Mononuclear cell (primary cell): Measurements from ENCODE around the gene KRTAP10-11. TPM values are rescaled to one million over a fixed set of nuclear protein-coding genes. Genes with fewer than 3 reads are reported as not detected.

Source experiments
- H3K27me3 ChIP-seq: 2 replicates; pipeline ENCODE4 v1.6.0; 2011; ENCODE audit warnings: low read length, control low read depth; ENCODE audit not compliant: insufficient read depth
- H3K4me1 ChIP-seq: 2 replicates; pipeline ENCODE4 v1.5.1; 2011; ENCODE audit warnings: mild to moderate bottlenecking, low read length, control low read depth; ENCODE audit not compliant: insufficient read depth
- H3K4me3 ChIP-seq: 2 replicates; pipeline ENCODE4 v1.5.1; 2011; ENCODE audit warnings: mild to moderate bottlenecking, low read length, moderate library complexity
- H3K9me3 ChIP-seq: 2 replicates; pipeline ENCODE4 v1.5.1; 2011; ENCODE audit warnings: low read depth, mild to moderate bottlenecking, control low read depth, low read length
- total RNA-seq: library from RNA; depleted of rRNA; stranded (reverse); fragments of >200 nt; gene quantifications from one replicate; pipeline ENCODE4 v1.2.3, GENCODE V29; 2012

Gene KRTAP10-11
- total RNA-seq, 1 donor, result not detected

DNA sequence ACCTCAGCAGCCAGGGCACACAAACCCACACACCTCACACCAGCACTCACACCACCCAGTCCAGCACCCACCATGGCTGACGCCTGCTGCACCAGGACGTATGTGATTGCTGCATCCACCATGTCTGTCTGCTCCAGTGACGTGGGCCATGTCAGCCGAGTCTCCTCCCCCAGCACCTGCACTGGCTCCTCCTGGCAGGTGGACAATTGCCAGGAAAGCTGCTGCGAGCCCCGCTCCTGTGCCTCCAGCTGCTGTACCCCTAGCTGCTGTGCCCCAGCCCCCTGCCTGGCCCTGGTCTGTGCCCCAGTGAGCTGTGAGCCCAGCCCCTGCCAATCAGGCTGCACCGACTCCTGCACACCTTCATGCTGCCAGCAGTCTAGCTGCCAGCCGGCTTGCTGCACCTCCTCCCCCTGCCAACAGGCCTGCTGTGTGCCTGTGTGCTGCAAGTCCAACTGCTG, 34.2 kb upstream of the KRTAP10-11 start, which contains the start of gene KRTAP10-8:
TSS of gene KRTAP10-8 (plus strand) at position 51 of the 458 bp plus-strand sequence. CDS start at position 73, 22 bp downstream.
- Histone ChIP-seq H3K27me3 (no peaks in the 10 kb centered on the region), H3K4me1 (peaks cover 3% of the 10 kb centered on the region), H3K4me3 (no peak within 1 kb of the TSS), H3K9me3 (no peaks in the 10 kb centered on the region)

DNA sequence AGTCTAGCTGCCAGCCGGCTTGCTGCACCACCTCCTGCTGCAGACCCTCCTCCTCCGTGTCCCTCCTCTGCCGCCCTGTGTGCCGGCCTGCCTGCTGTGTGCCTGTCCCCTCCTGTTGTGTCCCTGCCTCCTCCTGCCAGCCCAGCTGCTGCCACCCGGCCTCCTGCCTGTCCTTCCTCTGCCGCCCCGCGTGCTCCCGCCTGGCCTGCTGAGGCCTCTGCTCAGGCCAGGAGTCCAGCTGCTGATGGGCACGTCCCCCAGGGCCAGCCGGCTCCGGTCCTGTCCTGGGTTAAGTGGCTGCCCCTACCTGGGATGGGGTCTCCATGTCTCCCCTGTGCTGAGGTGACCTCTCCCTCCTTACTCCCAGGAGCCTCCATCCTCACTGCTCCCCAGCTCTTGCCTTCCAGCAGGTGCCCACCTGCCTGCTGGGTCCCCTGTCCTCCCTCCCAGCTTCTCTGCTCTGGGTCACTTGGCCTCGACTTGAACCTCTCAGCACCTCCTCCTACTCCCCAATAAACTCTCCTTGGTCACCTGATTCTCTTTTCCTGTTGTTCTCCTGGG, 33.5 kb upstream of the KRTAP10-11 start:
- H3K27me3 ChIP-seq, result no peaks in the 10 kb centered on the region
- no peaks in the 10 kb centered on the region for H3K9me3 ChIP-seq
- H3K4me1 ChIP-seq, result peaks cover 3% of the 10 kb centered on the region
- H3K4me3 ChIP-seq, result no peak overlapping the region

DNA sequence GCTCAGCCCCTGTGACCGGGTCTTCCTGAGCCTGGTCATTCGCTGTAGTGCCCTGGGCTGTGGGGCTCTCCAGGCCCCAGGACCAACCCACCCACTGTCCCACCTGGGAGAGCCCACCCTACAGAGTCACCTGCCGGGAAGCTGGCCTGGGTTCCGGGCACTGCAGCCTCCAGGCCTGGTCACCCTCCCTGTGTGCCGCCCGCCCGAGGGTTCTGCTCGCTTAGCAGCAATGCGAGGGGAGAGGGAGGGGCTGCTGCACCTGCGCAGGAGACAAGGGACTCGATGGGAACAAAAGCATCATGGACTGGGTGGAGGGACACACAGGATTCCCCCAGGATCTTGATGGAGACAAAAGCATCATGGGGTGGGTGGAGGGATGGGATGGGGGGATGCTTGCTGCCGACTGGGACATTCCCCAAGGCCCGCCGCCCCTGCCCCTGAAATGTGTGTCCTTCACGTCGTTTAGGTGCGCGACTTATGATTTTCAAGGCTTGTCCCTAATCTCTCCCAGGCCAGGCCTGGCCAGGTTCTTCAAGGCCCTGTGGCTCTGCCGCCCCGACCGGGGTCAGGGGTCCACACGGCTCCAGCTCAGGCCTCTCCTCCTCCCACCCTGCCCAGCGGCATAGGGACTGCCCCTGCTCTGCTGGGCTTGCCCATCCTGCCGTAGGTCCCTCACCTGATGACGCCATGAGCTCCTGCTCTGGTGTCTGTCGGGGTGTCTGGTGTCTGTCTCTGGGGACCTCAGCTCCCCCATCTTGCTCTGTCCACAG, 32.6 kb upstream of the KRTAP10-11 start:
- H3K9me3 ChIP-seq, result no peaks in the 10 kb centered on the region
- H3K4me1 ChIP-seq, result peaks cover 5% of the 10 kb centered on the region
- H3K4me3 ChIP-seq, result no peak overlapping the region
- no peaks in the 10 kb centered on the region for H3K27me3 ChIP-seq

DNA sequence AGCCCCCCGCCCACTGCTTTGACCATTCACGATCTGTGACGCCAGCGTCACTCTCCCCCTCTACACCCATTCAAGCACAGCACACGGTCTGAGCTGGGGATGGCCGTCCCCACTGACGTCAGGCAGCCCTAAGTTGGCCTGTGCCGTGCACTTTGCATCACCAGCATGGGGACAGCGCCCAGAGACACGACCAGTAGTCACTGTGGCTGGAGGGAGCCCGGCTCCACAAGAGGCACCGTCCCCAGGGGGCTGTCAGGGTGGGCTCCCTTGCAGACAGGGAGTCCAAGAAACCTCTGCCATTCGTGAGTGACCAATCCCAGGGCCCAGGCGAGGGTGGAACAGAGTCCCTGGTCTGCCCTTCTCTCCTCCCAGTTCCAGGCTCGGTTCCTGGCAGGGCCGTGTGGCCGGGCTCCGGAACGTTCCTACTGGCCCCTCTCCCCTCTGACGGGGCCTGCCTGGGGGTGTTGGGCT, 32.0 kb upstream of the KRTAP10-11 start:
- Histone ChIP-seq H3K27me3 (no peaks in the 10 kb centered on the region), H3K4me1 (peaks cover 12% of the 10 kb centered on the region), H3K4me3 (no peak overlapping the region), H3K9me3 (no peaks in the 10 kb centered on the region)

DNA sequence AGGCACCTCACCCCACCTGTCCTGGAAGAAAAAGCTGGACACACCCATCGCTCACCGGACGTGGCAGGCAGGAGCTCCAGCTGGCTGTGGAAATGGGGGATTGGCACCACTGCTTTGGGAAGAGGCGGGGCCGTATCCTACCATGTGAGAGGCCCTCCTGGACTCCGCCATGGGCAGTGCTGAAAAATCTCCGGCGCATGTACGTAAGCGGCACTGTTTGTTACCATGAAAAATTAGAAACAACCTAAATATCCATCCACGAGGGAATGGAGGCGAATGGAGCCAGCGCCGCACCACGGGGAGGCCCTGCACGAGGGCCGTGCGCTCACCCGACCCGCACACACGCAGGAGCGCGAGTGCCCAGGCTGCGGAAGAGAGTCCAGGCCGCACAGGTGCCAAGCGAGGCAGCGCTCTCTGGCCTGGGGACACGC, 31.2 kb upstream of the KRTAP10-11 start:
- H3K27me3 ChIP-seq, result no peaks in the 10 kb centered on the region
- H3K9me3 ChIP-seq, result peaks cover 6% of the 10 kb centered on the region
- no peak overlapping the region for H3K4me3 ChIP-seq
- H3K4me1 ChIP-seq, result peaks cover 13% of the 10 kb centered on the region

DNA sequence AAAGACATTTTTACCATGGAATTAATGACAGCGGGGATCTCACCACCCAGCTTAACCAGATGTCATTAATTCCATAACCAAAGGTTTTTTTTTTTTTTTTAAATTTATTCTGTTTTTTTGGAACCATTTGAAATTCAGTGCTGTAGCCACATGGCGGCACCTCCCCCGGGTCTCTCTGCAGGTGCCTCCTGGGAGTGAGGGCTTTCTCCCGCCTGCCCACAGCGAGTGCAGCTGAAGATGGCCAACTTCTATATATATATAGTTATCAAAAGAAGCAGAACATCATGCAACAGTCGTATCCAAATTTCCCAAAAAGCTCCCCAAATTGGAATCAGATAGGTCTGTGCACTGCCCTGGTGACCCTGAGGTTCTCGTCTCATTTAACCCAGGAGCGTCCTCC, 30.7 kb upstream of the KRTAP10-11 start:
- H3K4me1 ChIP-seq, result peaks cover 13% of the 10 kb centered on the region
- no peaks in the 10 kb centered on the region for H3K27me3 ChIP-seq

DNA sequence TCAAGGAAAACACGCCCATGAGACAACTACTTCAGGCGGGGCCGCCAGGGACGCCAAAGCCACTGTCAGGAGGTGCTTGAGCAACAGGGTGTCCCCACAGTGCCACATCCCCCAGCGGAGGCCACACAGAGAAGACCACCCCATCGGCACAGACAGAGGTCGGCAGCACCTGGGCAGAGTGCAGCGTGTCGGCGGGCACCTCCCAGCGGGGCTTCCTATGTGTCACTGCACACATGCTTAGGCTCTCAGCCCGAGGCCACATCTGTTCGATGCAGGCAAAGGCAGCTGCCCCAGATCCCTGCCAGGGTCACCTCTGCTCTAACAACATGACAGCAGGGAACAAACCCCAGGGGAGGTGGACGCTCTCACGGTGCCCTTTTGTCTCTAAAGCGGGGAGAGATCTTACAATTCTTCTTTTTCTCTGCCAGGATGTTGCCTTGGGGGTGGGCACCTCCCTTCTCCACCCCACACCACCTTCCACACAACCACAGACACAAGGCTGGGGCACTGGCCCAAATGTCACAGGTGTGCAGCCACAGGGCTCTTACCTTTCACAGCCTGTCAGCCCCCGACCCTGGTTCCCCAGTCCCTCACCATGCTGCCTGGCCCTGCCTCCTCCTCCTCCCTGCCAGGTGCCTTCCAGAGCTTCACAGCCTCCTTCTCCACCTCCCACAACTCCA, 30.2 kb upstream of the KRTAP10-11 start:
- Histone ChIP-seq H3K4me1 (peaks cover 13% of the 10 kb centered on the region), H3K9me3 (peaks cover 9% of the 10 kb centered on the region), H3K4me3 (no peak overlapping the region), H3K27me3 (no peaks in the 10 kb centered on the region)

More for the DNA sequence above, 30.7 kb upstream of the KRTAP10-11 start:
- Histone ChIP-seq H3K9me3 (peaks cover 9% of the 10 kb centered on the region), H3K4me3 (no peak overlapping the region)

DNA sequence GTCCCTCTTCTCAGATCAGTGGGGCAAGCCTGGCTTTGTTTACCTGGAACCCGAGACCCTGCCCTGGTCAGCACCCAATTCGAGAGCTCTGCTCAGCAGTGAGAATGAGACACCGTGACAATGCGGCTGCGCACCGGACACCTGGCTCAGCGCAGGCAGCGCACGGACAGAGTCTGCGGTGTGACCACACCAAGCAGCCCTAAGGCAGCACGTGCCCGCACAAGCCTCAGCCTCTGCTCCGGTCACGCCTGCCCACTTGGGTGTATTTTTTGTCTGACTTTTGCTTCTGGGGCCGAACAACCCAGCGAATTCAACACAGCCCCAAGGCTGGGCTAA, 29.7 kb upstream of the KRTAP10-11 start:
- Histone ChIP-seq H3K9me3 (peaks cover 9% of the 10 kb centered on the region), H3K4me3 (no peak overlapping the region), H3K4me1 (peaks cover 13% of the 10 kb centered on the region), H3K27me3 (no peaks in the 10 kb centered on the region)

DNA sequence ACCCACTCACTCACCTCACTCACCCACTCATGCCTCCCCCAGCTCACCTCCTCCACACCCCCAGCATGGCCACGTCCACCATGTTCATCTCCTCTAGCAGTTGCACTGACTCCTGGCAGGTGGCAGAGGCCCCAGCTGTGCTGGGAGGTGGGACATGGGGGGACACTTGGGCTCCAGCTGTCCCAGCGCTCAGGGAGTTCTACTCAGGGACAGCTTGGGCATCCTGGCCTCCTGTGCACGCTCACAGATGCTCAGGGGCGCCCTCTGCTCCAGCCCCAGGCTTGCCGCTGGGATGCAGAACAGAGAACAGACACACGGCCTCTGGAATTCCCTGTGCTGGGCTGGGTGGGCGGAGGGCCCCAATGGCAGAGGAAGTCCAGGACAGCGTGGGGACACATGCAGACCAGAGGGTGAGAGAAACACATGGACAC, 29.1 kb upstream of the KRTAP10-11 start:
- H3K4me1 ChIP-seq, result peaks cover 13% of the 10 kb centered on the region

DNA sequence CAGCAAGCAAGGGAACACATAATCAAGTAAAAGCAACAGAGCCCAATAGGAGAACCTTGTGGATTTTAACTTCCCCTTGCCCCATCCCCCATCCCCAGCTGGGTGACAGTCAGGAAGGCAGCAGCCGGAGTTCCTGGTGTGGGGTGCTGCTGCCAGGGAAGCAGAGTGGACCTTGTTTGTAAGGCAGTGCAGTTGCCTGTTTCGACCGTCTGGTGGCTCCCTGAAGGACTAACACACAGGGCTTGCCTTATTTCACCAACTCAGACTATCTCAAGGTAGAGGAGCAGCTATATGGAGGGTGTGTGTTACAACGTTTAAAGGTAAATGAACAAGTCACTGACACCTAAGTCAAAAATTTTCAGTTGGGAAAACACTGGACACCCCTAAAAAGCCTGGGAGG, 27.7 kb upstream of the KRTAP10-11 start:
- Histone ChIP-seq H3K9me3 (peaks cover 13% of the 10 kb centered on the region), H3K27me3 (no peaks in the 10 kb centered on the region), H3K4me1 (peaks cover 13% of the 10 kb centered on the region), H3K4me3 (no peak overlapping the region)

More for the DNA sequence above, 29.1 kb upstream of the KRTAP10-11 start:
- peaks cover 9% of the 10 kb centered on the region for H3K9me3 ChIP-seq
- no peak overlapping the region for H3K4me3 ChIP-seq
- H3K27me3 ChIP-seq, result no peaks in the 10 kb centered on the region

DNA sequence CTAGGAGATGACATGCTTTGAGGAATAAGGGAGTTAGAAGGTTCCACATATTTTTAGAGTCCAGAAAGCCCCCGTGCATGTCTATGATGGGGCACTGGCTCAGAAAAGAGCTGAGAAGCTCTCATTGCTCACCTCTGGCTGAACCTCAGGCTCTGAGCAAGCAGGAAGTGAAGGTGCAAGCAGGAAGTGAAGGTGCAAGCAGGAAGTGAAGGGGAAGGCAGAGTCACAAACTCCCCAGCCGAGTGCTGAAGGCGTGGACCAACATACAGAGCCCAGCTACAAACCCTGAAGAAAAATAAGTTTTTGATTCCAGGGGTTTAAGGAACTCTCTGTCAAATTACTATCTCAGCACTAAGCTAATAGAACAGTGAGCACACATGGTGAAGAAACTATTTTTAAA, 27.3 kb upstream of the KRTAP10-11 start:
- Histone ChIP-seq H3K4me3 (no peak overlapping the region), H3K27me3 (no peaks in the 10 kb centered on the region), H3K4me1 (peaks cover 13% of the 10 kb centered on the region), H3K9me3 (peaks cover 17% of the 10 kb centered on the region)

DNA sequence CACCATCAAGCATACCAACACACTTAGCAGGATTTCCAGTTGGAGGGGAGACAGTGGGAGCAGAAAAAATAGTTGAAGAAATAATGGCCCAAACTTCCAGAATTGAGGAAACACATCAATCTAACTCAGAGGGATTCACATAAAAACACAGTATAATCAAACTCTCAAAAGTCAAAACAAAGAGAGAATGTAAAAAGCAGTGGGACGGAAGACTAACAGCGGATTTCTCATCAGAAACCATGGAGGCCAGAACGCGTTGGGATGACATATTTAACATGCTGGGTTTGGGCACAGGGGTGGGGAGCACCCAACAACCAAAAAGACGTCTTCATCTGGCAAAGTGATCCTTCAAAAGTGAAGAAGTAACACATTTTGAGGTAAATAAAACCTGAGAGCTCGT, 26.3 kb upstream of the KRTAP10-11 start:
- H3K4me1 ChIP-seq, result peaks cover 13% of the 10 kb centered on the region
- H3K9me3 ChIP-seq, result peaks cover 26% of the 10 kb centered on the region
- H3K4me3 ChIP-seq, result no peak overlapping the region
- H3K27me3 ChIP-seq, result no peaks in the 10 kb centered on the region

DNA sequence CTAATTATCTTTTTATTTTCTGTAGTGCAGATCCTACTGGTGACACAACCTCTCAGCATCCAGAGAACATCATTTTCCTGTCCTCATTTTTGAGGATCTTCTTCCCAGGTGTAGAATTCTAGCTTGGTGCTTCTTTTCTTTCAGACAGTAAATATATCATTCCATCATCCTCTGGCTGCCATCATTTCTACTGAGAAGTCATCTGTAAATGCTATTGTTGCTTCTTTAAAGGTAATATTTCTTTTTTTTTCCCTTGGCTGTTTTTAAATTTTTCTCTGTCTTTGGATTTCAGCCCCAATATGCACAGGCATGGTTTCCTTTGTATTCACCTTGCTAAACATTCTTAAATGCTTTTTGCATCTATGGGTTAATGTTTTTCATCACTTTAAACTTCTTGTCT, 22.6 kb upstream of the KRTAP10-11 start:
- H3K4me1 ChIP-seq, result peaks cover 8% of the 10 kb centered on the region
- H3K9me3 ChIP-seq, result peaks cover 26% of the 10 kb centered on the region
- H3K27me3 ChIP-seq, result no peaks in the 10 kb centered on the region
- H3K4me3 ChIP-seq, result no peak overlapping the region

DNA sequence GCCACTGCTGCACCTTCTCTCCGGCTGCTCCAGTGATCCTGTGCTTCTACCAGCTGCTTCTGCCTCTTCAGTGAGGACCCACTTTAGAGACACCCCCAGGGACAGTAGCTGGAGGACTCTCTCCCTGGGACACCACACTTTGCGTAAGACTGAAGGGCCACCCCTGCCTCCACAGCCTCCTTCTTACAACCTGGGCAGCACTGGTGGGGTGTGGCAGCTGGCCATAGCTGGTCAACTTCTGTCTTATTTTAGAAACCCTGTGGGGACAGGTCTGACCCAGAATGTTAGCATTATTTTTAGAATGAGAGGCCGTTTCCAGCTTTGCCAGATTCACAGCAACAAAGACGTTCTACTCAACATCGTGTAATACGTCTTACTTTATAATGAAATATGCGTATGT, 20.5 kb upstream of the KRTAP10-11 start:
- Histone ChIP-seq H3K27me3 (no peaks in the 10 kb centered on the region), H3K4me1 (peaks cover 4% of the 10 kb centered on the region), H3K9me3 (peaks cover 17% of the 10 kb centered on the region), H3K4me3 (no peak overlapping the region)

DNA sequence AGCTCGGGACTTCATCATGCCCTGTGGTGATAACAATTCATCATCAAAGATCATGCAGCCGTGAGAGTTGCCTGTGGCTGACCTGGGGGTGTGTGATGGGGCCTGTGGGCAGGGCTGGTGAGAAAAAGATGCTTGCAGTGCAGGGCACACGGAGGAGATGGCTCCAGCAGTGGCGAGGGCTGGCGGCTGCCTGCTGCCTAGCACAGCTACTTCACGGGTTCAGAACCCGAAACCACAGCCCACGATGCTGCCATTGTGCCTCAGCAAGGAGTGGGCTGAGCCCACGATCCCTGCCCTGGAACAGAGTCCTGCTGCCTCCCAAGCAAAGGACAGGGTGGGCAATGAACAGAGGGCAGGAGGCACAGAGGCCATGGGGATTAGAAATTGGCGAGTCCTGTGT, 20.0 kb upstream of the KRTAP10-11 start:
- peaks cover 4% of the 10 kb centered on the region for H3K4me1 ChIP-seq

More for the DNA sequence above, 20.0 kb upstream of the KRTAP10-11 start:
- Histone ChIP-seq H3K4me3 (no peak overlapping the region), H3K27me3 (no peaks in the 10 kb centered on the region), H3K9me3 (peaks cover 22% of the 10 kb centered on the region)
